MM.1S (cell line): Measurements from ENCODE around the gene KRTAP15-1.

ENCODE experiments used
- CTCF ChIP-seq: fragments of 300-600 bp; sonication (generic); IDR thresholded peaks from 2 replicates; pipeline ENCODE4 v1.5.1; 2016; ENCODE audit warnings: antibody characterized with exemption, low read length, mixed read lengths
- EZH2 ChIP-seq: fragments of 300-600 bp; sonication (generic); optimal IDR thresholded peaks from 2 replicates; pipeline ENCODE3; 2017; ENCODE audit warnings: low read depth, mild to moderate bottlenecking, antibody characterized with exemption, low read length, mixed read lengths
- EZH2phosphoT487 ChIP-seq: fragments of 300-600 bp; sonication (generic); IDR thresholded peaks from 2 replicates; pipeline ENCODE4 v1.6.1; 2018; ENCODE audit warnings: antibody characterized with exemption, low read length

GRCh38 chr21:30487336-30487735 lies 47.3 kb downstream of the KRTAP15-1 start, which contains the start of gene KRTAP19-2:
- no peak for TF ChIP-seq CTCF
- no peak for TF ChIP-seq EZH2phosphoT487
- TF ChIP-seq EZH2, result no peak
